ENCODE results near the gene ZBTB42. TPM values are rescaled to one million over a fixed set of nuclear protein-coding genes. Genes with fewer than 3 reads are reported as not detected.

The ZBTB42 gene
- total RNA-seq, 2 donors from 2014 or later: 8.5 to 9.0 TPM

- Histone ChIP-seq H3K36me3 (no peaks in the 10 kb centered on the region), H3K4me3 (no peak overlapping the region), H3K27ac (no peak overlapping the region), H3K9me3 (no peaks in the 10 kb centered on the region), H3K27me3 (no peaks in the 10 kb centered on the region), H3K4me1 (peaks cover 0 to 58% of the 10 kb centered on the region in 2 donors)
- no peak for DNase-seq (ENCODE audit: low spot score)
- no peak for TF ChIP-seq CTCF (IDR thresholded peaks at IDR 0.05)
These were observed 1.7 kb downstream of the ZBTB42 start for GRCh38 chr14:104802394-104803184.

- Histone ChIP-seq H3K4me1 (peaks cover 0 to 50% of the 10 kb centered on the region in 2 donors), H3K36me3 (no peaks in the 10 kb centered on the region), H3K9me3 (no peaks in the 10 kb centered on the region), H3K4me3 (no peak overlapping the region), H3K27ac (no peak overlapping the region), H3K27me3 (no peaks in the 10 kb centered on the region)
- TF ChIP-seq CTCF (IDR thresholded peaks at IDR 0.05): no peak
- no peak for DNase-seq (ENCODE audit: low spot score)
These were observed 2.5 kb downstream of the ZBTB42 start for GRCh38 chr14:104803280-104803911.

- peaks cover 0 to 48% of the 10 kb centered on the region in 2 donors for H3K4me1 ChIP-seq
- no peak overlapping the region for H3K27ac ChIP-seq
These were observed 3.1 kb downstream of the ZBTB42 start for GRCh38 chr14:104803912-104804410.

GRCh38 chr14:104804481-104805325 lies 3.8 kb downstream of the ZBTB42 start:
- Histone ChIP-seq H3K27me3 (no peaks in the 10 kb centered on the region), H3K27ac (no peak overlapping the region), H3K4me1 (peaks cover 0 to 43% of the 10 kb centered on the region in 2 donors), H3K36me3 (no peaks in the 10 kb centered on the region), H3K9me3 (no peaks in the 10 kb centered on the region), H3K4me3 (no peak overlapping the region)
- DNase-seq (ENCODE audit: low spot score): no peak
- TF ChIP-seq CTCF (IDR thresholded peaks at IDR 0.05): no peak

More at GRCh38 chr14:104803912-104804410, 3.1 kb downstream of the ZBTB42 start:
- no peak for TF ChIP-seq CTCF (IDR thresholded peaks at IDR 0.05)
- Histone ChIP-seq H3K27me3 (no peaks in the 10 kb centered on the region), H3K9me3 (no peaks in the 10 kb centered on the region), H3K4me3 (no peak overlapping the region), H3K36me3 (no peaks in the 10 kb centered on the region)
- no peak for DNase-seq (ENCODE audit: low spot score)

GRCh38 chr14:104805326-104805678 lies 4.4 kb downstream of the ZBTB42 start:
- H3K4me3 ChIP-seq: no peak overlapping the region
- H3K9me3 ChIP-seq: no peaks in the 10 kb centered on the region
- no peak overlapping the region for H3K27ac ChIP-seq
- no peak for TF ChIP-seq CTCF (IDR thresholded peaks at IDR 0.05)
- no peak for DNase-seq (ENCODE audit: low spot score)
- peaks cover 0 to 38% of the 10 kb centered on the region in 2 donors for H3K4me1 ChIP-seq
- H3K36me3 ChIP-seq: no peaks in the 10 kb centered on the region
- H3K27me3 ChIP-seq: no peaks in the 10 kb centered on the region
